ENCODE data around the gene PPBP. TPM values are rescaled to one million over a fixed set of nuclear protein-coding genes. Genes with fewer than 3 reads are reported as not detected.
"Not testable (repeated sequence)": the region's sequence is repeated elsewhere in the genome, so short reads cannot be mapped to it uniquely, and the experiment has no call there.

Gene PPBP
- total RNA-seq, 1 donor from 2014 or later: 0.26 TPM

DNA sequence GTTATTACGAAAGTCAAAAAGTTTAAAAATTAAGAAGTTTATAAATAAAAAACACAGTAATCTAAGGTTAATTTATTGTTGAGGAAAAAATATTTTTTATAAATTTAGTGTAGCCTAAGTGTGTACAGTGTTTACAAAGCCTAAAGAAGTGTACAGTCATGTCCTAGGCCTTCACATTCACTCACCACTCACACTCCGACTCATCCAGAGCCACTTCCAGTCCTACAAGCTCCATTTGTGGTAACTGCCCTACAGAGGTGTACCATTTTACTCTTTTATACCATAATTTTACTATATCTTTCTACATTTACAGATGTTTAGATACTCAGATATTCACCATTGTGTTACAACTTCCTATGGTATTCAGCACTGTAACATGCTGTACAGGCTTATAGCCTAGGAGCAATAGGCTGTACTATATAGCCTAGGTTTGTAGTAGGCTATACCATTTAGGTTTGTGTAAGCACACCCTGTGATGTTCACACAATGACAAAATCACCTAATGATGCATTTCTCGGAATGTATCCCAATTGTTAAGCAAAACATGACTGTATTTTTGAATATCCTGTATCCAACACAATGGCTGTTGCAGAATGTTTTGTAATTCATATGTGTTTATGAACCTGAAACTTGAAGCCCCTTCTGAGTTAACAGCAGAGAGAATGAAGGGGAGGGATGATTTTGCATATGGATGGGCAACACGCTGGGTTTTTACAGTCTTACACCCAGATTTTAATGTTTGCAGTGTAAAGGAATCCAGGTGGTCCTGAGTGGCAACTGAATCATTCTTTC is 3.1 kb downstream of the PPBP start:
- Histone ChIP-seq H3K36me3 (ENCODE audit: control insufficient read depth, insufficient read depth, low read length) (no peaks in the 10 kb centered on the region), H3K4me3 (ENCODE audit: low read depth, low read length) (no peak overlapping the region), H3K27me3 (ENCODE audit: control insufficient read depth, insufficient read depth, low read length) (no peaks in the 10 kb centered on the region)
- TF ChIP-seq, protein P1, sequence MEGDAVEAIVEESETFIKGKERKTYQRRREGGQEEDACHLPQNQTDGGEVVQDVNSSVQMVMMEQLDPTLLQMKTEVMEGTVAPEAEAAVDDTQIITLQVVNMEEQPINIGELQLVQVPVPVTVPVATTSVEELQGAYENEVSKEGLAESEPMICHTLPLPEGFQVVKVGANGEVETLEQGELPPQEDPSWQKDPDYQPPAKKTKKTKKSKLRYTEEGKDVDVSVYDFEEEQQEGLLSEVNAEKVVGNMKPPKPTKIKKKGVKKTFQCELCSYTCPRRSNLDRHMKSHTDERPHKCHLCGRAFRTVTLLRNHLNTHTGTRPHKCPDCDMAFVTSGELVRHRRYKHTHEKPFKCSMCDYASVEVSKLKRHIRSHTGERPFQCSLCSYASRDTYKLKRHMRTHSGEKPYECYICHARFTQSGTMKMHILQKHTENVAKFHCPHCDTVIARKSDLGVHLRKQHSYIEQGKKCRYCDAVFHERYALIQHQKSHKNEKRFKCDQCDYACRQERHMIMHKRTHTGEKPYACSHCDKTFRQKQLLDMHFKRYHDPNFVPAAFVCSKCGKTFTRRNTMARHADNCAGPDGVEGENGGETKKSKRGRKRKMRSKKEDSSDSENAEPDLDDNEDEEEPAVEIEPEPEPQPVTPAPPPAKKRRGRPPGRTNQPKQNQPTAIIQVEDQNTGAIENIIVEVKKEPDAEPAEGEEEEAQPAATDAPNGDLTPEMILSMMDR (IDR thresholded peaks at IDR 0.05; ENCODE audit: insufficient read depth, low read length, severe bottlenecking): no peak
- DNase-seq (ENCODE audit: low read depth): peak; percentile 76
- no peak for FAIRE-seq

- not testable (repeated sequence) for H3K36me3 ChIP-seq (ENCODE audit: control insufficient read depth, insufficient read depth, low read length); DNase-seq (ENCODE audit: low read depth); H3K4me3 ChIP-seq (ENCODE audit: low read depth, low read length); FAIRE-seq; H3K27me3 ChIP-seq (ENCODE audit: control insufficient read depth, insufficient read depth, low read length)
Observed at GRCh38 chr4:73981175-73981574, 6.8 kb downstream of the PPBP start.

- FAIRE-seq (no peak), DNase-seq (ENCODE audit: low read depth) (no peak)
- TF ChIP-seq, protein P1 (IDR thresholded peaks at IDR 0.05; ENCODE audit: insufficient read depth, low read length, severe bottlenecking): no peak
- Histone ChIP-seq H3K27me3 (ENCODE audit: control insufficient read depth, insufficient read depth, low read length) (no peaks in the 10 kb centered on the region), H3K4me3 (ENCODE audit: low read depth, low read length) (no peak overlapping the region), H3K36me3 (ENCODE audit: control insufficient read depth, insufficient read depth, low read length) (no peaks in the 10 kb centered on the region)
Observed at GRCh38 chr4:73979407-73979957, 8.5 kb downstream of the PPBP start.

GRCh38 chr4:73978886-73979285 is 9.1 kb downstream of the PPBP start:
- Histone ChIP-seq H3K27me3 (ENCODE audit: control insufficient read depth, insufficient read depth, low read length) (no peaks in the 10 kb centered on the region), H3K36me3 (ENCODE audit: control insufficient read depth, insufficient read depth, low read length) (no peaks in the 10 kb centered on the region), H3K4me3 (ENCODE audit: low read depth, low read length) (no peak overlapping the region)
- DNase-seq (ENCODE audit: low read depth): peak; percentile 71
- FAIRE-seq: no peak
- TF ChIP-seq, protein P1 (IDR thresholded peaks at IDR 0.05; ENCODE audit: insufficient read depth, low read length, severe bottlenecking): no peak

GRCh38 chr4:73976716-73977115 is 11.3 kb downstream of the PPBP start:
- FAIRE-seq (no peak), DNase-seq (ENCODE audit: low read depth) (no peak)
- H3K27me3 ChIP-seq (ENCODE audit: control insufficient read depth, insufficient read depth, low read length): no peaks in the 10 kb centered on the region
- H3K36me3 ChIP-seq (ENCODE audit: control insufficient read depth, insufficient read depth, low read length): no peaks in the 10 kb centered on the region
- no peak overlapping the region for H3K4me3 ChIP-seq (ENCODE audit: low read depth, low read length)
- TF ChIP-seq, protein P1 (IDR thresholded peaks at IDR 0.05; ENCODE audit: insufficient read depth, low read length, severe bottlenecking): no peak

- H3K4me3 ChIP-seq (ENCODE audit: low read depth, low read length): no peak overlapping the region
- TF ChIP-seq, protein P1 (IDR thresholded peaks at IDR 0.05; ENCODE audit: insufficient read depth, low read length, severe bottlenecking): no peak
- DNase-seq (ENCODE audit: low read depth) (no peak), FAIRE-seq (no peak)
- H3K27me3 ChIP-seq (ENCODE audit: control insufficient read depth, insufficient read depth, low read length): no peaks in the 10 kb centered on the region
- H3K36me3 ChIP-seq (ENCODE audit: control insufficient read depth, insufficient read depth, low read length): no peaks in the 10 kb centered on the region
Observed at GRCh38 chr4:73976217-73976616, 11.8 kb downstream of the PPBP start.
